K562 (cell line): ENCODE results near the gene UTP25. TPM values are rescaled to one million over a fixed set of nuclear protein-coding genes. Genes with fewer than 3 reads are reported as not detected.

Experiments
- LCOR ChIP-seq: sonication (generic); formaldehyde crosslinking; IDR thresholded peaks from 2 replicates; pipeline ENCODE4 v1.8.0; 2022; ENCODE audit warnings: mild to moderate bottlenecking, missing genetic modification reagents
- NR2C1 ChIP-seq, 2 experiments: fragments of 450-650 bp; IDR thresholded peaks; 2 replicates each; pipeline ENCODE4 v1.6.1; 2017; ENCODE audit warnings: mild to moderate bottlenecking in 2 of 2, antibody characterized with exemption in 1 of 2, inconsistent platforms in 1 of 2, missing compliant biosample characterization in 1 of 2, missing genetic modification characterization in 1 of 2
- PHF20 ChIP-seq: fragments of 450-650 bp; IDR thresholded peaks from 2 replicates; pipeline ENCODE4 v1.6.1; 2018; ENCODE audit not compliant: partially characterized antibody
- PRDM10 ChIP-seq: fragments of 450-650 bp; IDR thresholded peaks from 2 replicates; pipeline ENCODE4 v1.6.1; 2018; ENCODE audit not compliant: partially characterized antibody
- SMAD3 ChIP-seq: fragments of 450-650 bp; formaldehyde crosslinking; conservative IDR thresholded peaks from 2 replicates; pipeline ENCODE4 v1.4.0; 2020; ENCODE audit warnings: mild to moderate bottlenecking
- SP1 ChIP-seq: sonication (generic); formaldehyde crosslinking; IDR thresholded peaks from 2 replicates; pipeline ENCODE4 v1.8.1; 2022; ENCODE audit warnings: mild to moderate bottlenecking, missing genetic modification reagents
- ZBTB17 ChIP-seq: fragments of 450-650 bp; formaldehyde crosslinking; IDR thresholded peaks from 2 replicates; pipeline ENCODE4 v1.4.0; 2020; ENCODE audit warnings: mild to moderate bottlenecking
- ZHX1 ChIP-seq: fragments of 150-350 bp; conservative IDR thresholded peaks from 2 replicates; pipeline ENCODE4 v1.6.1; 2014; ENCODE audit warnings: low read length
- ZNF431 ChIP-seq: sonication (generic); formaldehyde crosslinking; IDR thresholded peaks from 2 replicates; pipeline ENCODE4 v1.8.0; 2022; ENCODE audit warnings: mild to moderate bottlenecking, missing genetic modification reagents
- ZNF589 ChIP-seq: fragments of 200-800 bp; sonication (Bioruptor generic); IDR thresholded peaks from 2 replicates; pipeline ENCODE4 v1.6.1; 2016; ENCODE audit warnings: low read depth, missing genetic modification characterization, missing compliant biosample characterization
- ZNF76 ChIP-seq: fragments of 250-450 bp; sonication (Bioruptor Pico); IDR thresholded peaks from 2 replicates; pipeline ENCODE4 v1.4.0; 2020; ENCODE audit warnings: mild to moderate bottlenecking, moderate library complexity, borderline replicate concordance
- polyA plus RNA-seq, 8 experiments: library from polyadenylated mRNA; depleted of rRNA in 4 of 8; stranded (reverse) in 5 of 8; unstranded in 3 of 8; fragments of >200 nt; fragmentation: Nextera tagmentation in 2 of 8; fragmentation: Illumina TruSeq in 1 of 8; extraction: Ambion mirVana in 2 of 8; extraction: Trizol in 1 of 8; gene quantifications; 2 replicates each; pipeline versions ENCODE4 v1.2.1 to v1.2.3, GENCODE V29; 2011 to 2014; ENCODE audit warnings: inconsistent platforms in 1 of 8, missing spikeins in 1 of 8
- total RNA-seq, 7 experiments: library from RNA; depleted of rRNA in 6 of 7; stranded (reverse); fragments of >200 nt in 6 of 7; fragmentation: Illumina TruSeq in 2 of 7; extraction: Trizol in 2 of 7; gene quantifications; 2 replicates each; pipeline versions ENCODE4 v1.2.1 to v1.2.3, GENCODE V29; 2011 to 2021; ENCODE audit warnings: low replicate concordance in 1 of 7
- TF ChIP-seq, protein P1 (sequence below): sonication (generic); formaldehyde crosslinking; IDR thresholded peaks from 2 replicates; pipeline ENCODE4 v1.8.1; 2023; ENCODE audit warnings: mild to moderate bottlenecking, missing genetic modification reagents, moderate library complexity
- TF ChIP-seq, protein P2 (sequence below): fragments of 200-800 bp; sonication (Bioruptor generic); IDR thresholded peaks from 2 replicates; pipeline ENCODE4 v1.6.1; 2017; ENCODE audit warnings: missing genetic modification characterization, missing compliant biosample characterization
- TF ChIP-seq, protein P3 (sequence below): fragments of 450-650 bp; formaldehyde crosslinking; IDR thresholded peaks from 2 replicates; pipeline ENCODE4 v1.4.0; 2020; ENCODE audit warnings: mild to moderate bottlenecking

Gene UTP25
- total and polyA plus RNA-seq, 9 of the 15 experiments (the other 6 are each of a cell fraction or from before 2014, with no cell fraction given) = 5.7 to 17.6 (median 12.0) TPM

- TF ChIP-seq PRDM10 (peak; percentile 28), ZNF76 (CRISPR knock-in tag) (no peak), NR2C1 (IDR thresholded peaks at IDR 0.05) (peak; percentile 67), NR2C1 (tag; IDR thresholded peaks at IDR 0.05) (peak; percentile 81; the same call in 1 of the 2 replicates), SP1 (peak; percentile 98), PHF20 (peak; percentile 96), ZNF431 (CRISPR knock-in tag) (peak; percentile 53; the same call in 1 of the 2 replicates), ZNF589 (CRISPR knock-in tag) (peak; percentile 96), SMAD3 (no peak), ZHX1 (peak; percentile 90; the same call in 1 of the 2 replicates), LCOR (CRISPR knock-in tag) (peak; percentile 92), ZBTB17 (CRISPR knock-in tag) (peak; percentile 47; the same call in 1 of the 2 replicates)
- TF ChIP-seq, protein P1, sequence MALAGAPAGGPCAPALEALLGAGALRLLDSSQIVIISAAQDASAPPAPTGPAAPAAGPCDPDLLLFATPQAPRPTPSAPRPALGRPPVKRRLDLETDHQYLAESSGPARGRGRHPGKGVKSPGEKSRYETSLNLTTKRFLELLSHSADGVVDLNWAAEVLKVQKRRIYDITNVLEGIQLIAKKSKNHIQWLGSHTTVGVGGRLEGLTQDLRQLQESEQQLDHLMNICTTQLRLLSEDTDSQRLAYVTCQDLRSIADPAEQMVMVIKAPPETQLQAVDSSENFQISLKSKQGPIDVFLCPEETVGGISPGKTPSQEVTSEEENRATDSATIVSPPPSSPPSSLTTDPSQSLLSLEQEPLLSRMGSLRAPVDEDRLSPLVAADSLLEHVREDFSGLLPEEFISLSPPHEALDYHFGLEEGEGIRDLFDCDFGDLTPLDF = peak; percentile 89
- TF ChIP-seq, protein P2, sequence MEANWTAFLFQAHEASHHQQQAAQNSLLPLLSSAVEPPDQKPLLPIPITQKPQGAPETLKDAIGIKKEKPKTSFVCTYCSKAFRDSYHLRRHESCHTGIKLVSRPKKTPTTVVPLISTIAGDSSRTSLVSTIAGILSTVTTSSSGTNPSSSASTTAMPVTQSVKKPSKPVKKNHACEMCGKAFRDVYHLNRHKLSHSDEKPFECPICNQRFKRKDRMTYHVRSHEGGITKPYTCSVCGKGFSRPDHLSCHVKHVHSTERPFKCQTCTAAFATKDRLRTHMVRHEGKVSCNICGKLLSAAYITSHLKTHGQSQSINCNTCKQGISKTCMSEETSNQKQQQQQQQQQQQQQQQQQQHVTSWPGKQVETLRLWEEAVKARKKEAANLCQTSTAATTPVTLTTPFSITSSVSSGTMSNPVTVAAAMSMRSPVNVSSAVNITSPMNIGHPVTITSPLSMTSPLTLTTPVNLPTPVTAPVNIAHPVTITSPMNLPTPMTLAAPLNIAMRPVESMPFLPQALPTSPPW (CRISPR knock-in tag) = peak; percentile 98
- TF ChIP-seq, protein P3, sequence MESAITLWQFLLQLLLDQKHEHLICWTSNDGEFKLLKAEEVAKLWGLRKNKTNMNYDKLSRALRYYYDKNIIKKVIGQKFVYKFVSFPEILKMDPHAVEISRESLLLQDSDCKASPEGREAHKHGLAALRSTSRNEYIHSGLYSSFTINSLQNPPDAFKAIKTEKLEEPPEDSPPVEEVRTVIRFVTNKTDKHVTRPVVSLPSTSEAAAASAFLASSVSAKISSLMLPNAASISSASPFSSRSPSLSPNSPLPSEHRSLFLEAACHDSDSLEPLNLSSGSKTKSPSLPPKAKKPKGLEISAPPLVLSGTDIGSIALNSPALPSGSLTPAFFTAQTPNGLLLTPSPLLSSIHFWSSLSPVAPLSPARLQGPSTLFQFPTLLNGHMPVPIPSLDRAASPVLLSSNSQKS (CRISPR knock-in tag) = 0 out of 2 replicates have a peak, but pooled peaks have one; percentile 20
Observed at GRCh38 chr1:209784265-209785169, 43.3 kb upstream of the UTP25 start, which contains the start of gene C1orf74 (continued).
